Duodenal mucosa (tissue), 2 donors: ENCODE results near the gene DDX54.

Experiments used
- H3K27ac ChIP-seq: one replicate; pipeline ENCODE4 v1.7.0; 2013; ENCODE audit warnings: low read depth, low read length
- H3K27me3 ChIP-seq, 2 donors: one replicate each; pipeline ENCODE4 v1.7.0; 2013; ENCODE audit warnings: low read length in 2 of 2, control low read depth in 1 of 2; ENCODE audit not compliant: insufficient read depth in 2 of 2, control insufficient read depth in 1 of 2
- H3K36me3 ChIP-seq, 2 donors: one replicate each; pipeline ENCODE4 v1.7.0; 2013; ENCODE audit warnings: low read length in 2 of 2, control low read depth in 1 of 2; ENCODE audit not compliant: insufficient read depth in 2 of 2, control insufficient read depth in 1 of 2
- H3K4me1 ChIP-seq, 2 donors: one replicate each; pipeline ENCODE4 v1.7.0; 2013; ENCODE audit warnings: low read length in 2 of 2, control low read depth in 1 of 2; ENCODE audit not compliant: insufficient read depth in 2 of 2, control insufficient read depth in 1 of 2
- H3K4me3 ChIP-seq, 2 donors: one replicate each; pipeline ENCODE4 v1.7.0; 2013; ENCODE audit warnings: low read length in 2 of 2, low read depth in 1 of 2
- H3K9ac ChIP-seq, 2 donors: one replicate each; pipeline ENCODE4 v1.7.0; 2013; ENCODE audit warnings: low read length in 2 of 2, low read depth in 1 of 2
- H3K9me3 ChIP-seq, 2 donors: one replicate each; pipeline ENCODE4 v1.7.0; 2013; ENCODE audit warnings: low read length in 2 of 2, control low read depth in 1 of 2; ENCODE audit not compliant: control insufficient read depth in 1 of 2

DDX54 gene

DNA sequence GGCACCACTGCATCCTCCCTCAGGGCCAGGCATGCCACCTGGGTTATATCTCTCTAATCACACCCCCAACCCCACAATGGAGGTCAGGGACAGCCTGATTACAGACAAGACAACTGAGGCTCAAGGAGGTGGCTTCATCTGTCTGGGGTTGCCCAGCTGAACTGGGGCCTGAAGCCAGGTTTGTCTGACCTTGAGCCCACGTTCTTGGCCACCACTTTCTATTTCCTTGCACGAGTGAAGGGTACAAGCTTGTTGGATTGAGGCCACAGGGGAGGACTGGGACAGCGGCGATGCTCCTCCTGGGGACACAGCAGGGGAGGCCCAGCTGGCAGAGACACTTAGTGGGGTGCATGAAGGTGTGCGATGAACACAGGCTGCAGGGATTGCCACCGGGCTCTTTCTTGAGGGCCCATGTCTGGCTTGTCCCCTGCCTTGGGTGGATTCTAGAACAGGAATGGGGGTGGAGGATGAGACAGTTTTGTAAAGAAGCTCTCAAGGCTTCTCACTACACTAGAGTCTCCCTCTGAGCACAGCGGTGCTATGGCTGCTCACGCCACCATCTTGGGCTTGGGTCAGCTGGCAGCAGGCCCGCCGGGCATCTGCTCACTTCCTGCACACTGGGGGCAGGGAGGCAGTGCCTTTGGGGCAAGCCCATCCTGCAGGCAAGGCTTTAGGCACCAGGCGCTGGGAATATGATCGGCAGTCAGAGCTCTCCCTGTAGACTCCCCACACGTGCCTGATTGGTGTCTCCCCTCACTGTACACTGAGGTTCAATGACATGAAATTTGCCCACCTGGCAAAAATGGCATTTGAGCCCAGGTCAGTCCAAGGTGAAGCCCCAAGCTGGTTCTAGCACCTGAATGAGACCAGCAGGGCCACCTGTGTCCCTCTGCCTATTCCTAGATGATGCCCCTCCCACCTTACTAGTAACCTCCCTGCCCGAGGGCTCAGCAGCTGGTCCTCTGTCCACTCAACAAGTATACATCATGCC, 16.2 kb upstream of the DDX54 start:
- Histone ChIP-seq H3K27me3 (no peaks in the 10 kb centered on the region), H3K27ac (no peak overlapping the region), H3K36me3 (no peaks in the 10 kb centered on the region), H3K4me3 (no peak overlapping the region), H3K9me3 (no peaks in the 10 kb centered on the region), H3K9ac (no peak overlapping the region), H3K4me1 (peaks cover 0 to 6% of the 10 kb centered on the region in 2 donors)

GRCh38 chr12:113200021-113200797, 14.9 kb upstream of the DDX54 start:
- Histone ChIP-seq H3K27ac (no peak overlapping the region), H3K9me3 (no peaks in the 10 kb centered on the region), H3K4me1 (peaks cover 0 to 6% of the 10 kb centered on the region in 2 donors), H3K27me3 (no peaks in the 10 kb centered on the region), H3K4me3 (no peak overlapping the region), H3K36me3 (no peaks in the 10 kb centered on the region), H3K9ac (no peak overlapping the region)

DNA sequence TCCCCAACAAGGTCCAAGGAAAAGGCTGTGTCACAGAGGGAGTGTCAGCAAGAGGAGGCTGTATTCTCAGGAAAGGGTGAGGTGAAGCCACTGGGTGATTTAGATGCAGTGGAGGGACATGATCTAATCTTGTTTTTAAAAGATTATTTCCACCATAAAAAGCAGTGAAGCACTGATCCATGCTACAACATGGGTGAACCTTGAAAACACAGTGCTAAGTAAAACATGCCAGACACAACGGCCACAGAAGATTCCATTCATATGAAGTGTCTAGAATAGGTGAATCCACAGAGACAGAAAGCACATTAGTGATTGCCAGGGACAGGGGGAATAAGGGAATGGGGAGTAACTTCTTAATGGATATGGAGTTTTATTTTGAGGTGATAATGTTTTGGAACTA, 13.0 kb upstream of the DDX54 start:
- no peaks in the 10 kb centered on the region for H3K27me3 ChIP-seq
- no peak overlapping the region for H3K27ac ChIP-seq
- no peak overlapping the region for H3K4me3 ChIP-seq
- no peaks in the 10 kb centered on the region for H3K4me1 ChIP-seq
- no peaks in the 10 kb centered on the region for H3K36me3 ChIP-seq
- H3K9me3 ChIP-seq: no peaks in the 10 kb centered on the region
- H3K9ac ChIP-seq: no peak overlapping the region

GRCh38 chr12:113197518-113198077, 12.3 kb upstream of the DDX54 start:
- H3K27ac ChIP-seq: no peak overlapping the region
- no peaks in the 10 kb centered on the region for H3K4me1 ChIP-seq
- H3K9ac ChIP-seq: no peak overlapping the region
- H3K36me3 ChIP-seq: peaks cover 0 to 3% of the 10 kb centered on the region in 2 donors
- no peaks in the 10 kb centered on the region for H3K27me3 ChIP-seq
- H3K9me3 ChIP-seq: no peaks in the 10 kb centered on the region
- H3K4me3 ChIP-seq: no peak overlapping the region

DNA sequence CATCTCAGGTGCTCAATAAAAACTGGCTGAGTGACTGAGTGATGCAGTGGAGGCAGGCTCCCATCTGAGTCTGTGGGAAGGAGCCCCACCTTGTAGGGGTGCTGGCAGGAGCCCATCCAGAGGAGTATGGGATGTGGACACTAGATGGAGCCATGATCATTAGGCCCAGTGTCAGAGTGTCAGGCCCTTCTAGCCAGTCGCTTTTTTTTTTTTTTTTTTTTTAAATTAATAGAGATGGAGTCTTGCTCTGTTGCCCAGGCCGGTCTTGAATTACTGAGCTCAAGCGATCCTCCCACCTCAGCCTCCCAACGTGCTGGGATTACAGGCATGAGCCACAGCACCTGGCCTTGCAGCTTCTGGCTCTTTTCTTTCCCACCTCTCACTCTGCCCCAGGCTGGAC, 11.7 kb upstream of the DDX54 start:
- Histone ChIP-seq H3K9me3 (no peaks in the 10 kb centered on the region), H3K9ac (peak overlapping the region in 1 of 2 donors; percentile 6), H3K36me3 (peaks cover 0 to 8% of the 10 kb centered on the region in 2 donors), H3K27me3 (no peaks in the 10 kb centered on the region), H3K4me3 (no peak overlapping the region), H3K4me1 (no peaks in the 10 kb centered on the region), H3K27ac (no peak overlapping the region)

GRCh38 chr12:113196582-113196981, 11.3 kb upstream of the DDX54 start:
- Histone ChIP-seq H3K27me3 (no peaks in the 10 kb centered on the region), H3K36me3 (peaks cover 0 to 12% of the 10 kb centered on the region in 2 donors), H3K9me3 (no peaks in the 10 kb centered on the region), H3K27ac (no peak overlapping the region), H3K9ac (peak overlapping the region in 1 of 2 donors; percentile 6), H3K4me1 (no peaks in the 10 kb centered on the region), H3K4me3 (no peak overlapping the region)

DNA sequence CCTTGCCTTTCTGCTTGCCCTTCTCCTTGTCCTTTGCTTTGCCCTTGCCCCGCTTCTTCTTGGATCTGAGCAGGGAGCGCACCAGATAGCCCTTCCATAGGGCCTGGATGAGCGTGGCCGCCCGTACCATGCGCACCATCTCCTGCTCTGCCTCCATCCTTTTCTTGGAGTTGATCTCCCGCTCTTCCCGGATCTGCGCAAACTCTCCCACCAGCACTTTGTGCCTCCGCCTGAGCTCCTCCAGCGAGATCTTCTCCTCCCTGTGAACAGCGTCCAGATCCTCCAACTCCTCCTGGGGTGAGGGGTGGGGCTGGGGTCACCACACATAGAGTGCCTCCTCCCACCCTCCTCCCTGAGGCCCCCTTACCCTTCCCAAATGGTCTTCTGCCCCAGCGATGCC, 10.3 kb upstream of the DDX54 start:
- Histone ChIP-seq H3K27me3 (no peaks in the 10 kb centered on the region), H3K9me3 (no peaks in the 10 kb centered on the region), H3K36me3 (peaks cover 0 to 22% of the 10 kb centered on the region in 2 donors), H3K27ac (no peak overlapping the region), H3K9ac (no peak overlapping the region), H3K4me1 (no peaks in the 10 kb centered on the region), H3K4me3 (no peak overlapping the region)

GRCh38 chr12:113194971-113195391, 9.7 kb upstream of the DDX54 start:
- no peaks in the 10 kb centered on the region for H3K9me3 ChIP-seq
- H3K27ac ChIP-seq: no peak overlapping the region
- H3K36me3 ChIP-seq: peaks cover 0 to 25% of the 10 kb centered on the region in 2 donors
- H3K4me1 ChIP-seq: no peaks in the 10 kb centered on the region
- H3K27me3 ChIP-seq: no peaks in the 10 kb centered on the region
- no peak overlapping the region for H3K4me3 ChIP-seq
- H3K9ac ChIP-seq: no peak overlapping the region

- peaks cover 0 to 29% of the 10 kb centered on the region in 2 donors for H3K36me3 ChIP-seq
- H3K9me3 ChIP-seq: no peaks in the 10 kb centered on the region
- no peak overlapping the region for H3K9ac ChIP-seq
- no peak overlapping the region for H3K27ac ChIP-seq
- peaks cover 11 to 12% of the 10 kb centered on the region in 2 donors for H3K4me1 ChIP-seq
- H3K27me3 ChIP-seq: no peaks in the 10 kb centered on the region
- H3K4me3 ChIP-seq: no peak overlapping the region
Observed at GRCh38 chr12:113191227-113191626, 5.9 kb upstream of the DDX54 start.

DNA sequence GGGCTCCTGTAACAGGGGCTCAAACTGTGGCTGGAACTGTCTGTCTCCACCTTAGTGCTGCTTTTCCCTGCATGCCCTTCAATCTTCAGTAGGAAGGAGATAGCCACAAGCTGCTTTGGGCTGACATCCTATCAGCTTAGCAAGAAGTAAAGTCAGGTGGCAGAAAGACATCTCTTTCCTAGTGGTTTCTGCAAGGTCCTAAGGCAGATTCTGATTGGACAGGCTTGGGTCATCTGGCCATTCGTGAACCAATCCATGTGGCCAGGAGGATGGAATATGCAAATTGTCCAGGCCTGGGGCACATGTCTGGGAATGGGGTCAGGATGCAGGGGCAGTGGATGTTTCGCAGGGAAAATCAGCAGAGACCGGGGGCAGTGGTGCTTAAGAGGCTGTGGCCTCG, 5.5 kb upstream of the DDX54 start:
- Histone ChIP-seq H3K9me3 (no peaks in the 10 kb centered on the region), H3K27me3 (no peaks in the 10 kb centered on the region), H3K4me3 (no peak overlapping the region), H3K9ac (no peak overlapping the region), H3K4me1 (peaks cover 13 to 15% of the 10 kb centered on the region in 2 donors), H3K27ac (no peak overlapping the region), H3K36me3 (peaks cover 0 to 29% of the 10 kb centered on the region in 2 donors)
